Measurements from ENCODE around the gene KCNIP1.

- TF ChIP-seq CTCF (IDR thresholded peaks at IDR 0.05) (no peak), POLR2AphosphoS5 (IDR thresholded peaks at IDR 0.05) (no peak)
These were observed 13.6 kb downstream of the KCNIP1 start for GRCh38 chr5:170517411-170517810.

Measured in transverse colon (tissue), 4 donors.